EL (cell line): ENCODE measurements around the gene GSG1L2.
A peak's percentile ranks its signal among the peaks of the same experiment; 100 is the strongest.

Source experiments
- DNase-seq: peaks from one replicate; pipeline ENCODE4 v3.0.0-alpha.2; 2016

The GSG1L2 gene

DNA sequence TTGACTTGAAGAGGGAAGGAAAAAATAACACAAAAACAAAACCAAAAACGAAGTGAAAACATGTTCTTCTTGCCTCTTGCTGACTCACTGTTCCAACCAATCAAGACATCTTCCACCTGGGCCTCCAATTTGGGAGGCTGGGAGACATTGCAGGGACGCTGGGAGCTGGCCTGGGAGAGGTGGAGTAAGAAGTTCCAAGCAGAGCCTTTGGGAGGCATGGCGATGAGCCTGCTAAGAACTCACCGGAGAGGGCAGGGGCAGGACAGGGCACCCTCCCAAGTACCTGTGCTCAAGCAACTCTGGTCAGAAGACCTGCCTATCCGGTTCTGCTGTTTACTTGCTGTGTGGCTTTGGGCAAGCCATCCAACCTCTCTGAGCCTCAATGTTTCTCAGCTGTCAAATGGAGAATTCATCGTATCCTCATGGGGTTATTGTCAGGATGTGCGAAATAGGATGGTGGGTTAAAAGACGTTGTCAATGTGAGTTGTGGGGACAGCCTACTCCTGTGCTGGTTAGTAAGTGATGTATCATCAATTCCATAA, 3.0 kb upstream of the GSG1L2 start:
- DNase-seq, result no peak

DNA sequence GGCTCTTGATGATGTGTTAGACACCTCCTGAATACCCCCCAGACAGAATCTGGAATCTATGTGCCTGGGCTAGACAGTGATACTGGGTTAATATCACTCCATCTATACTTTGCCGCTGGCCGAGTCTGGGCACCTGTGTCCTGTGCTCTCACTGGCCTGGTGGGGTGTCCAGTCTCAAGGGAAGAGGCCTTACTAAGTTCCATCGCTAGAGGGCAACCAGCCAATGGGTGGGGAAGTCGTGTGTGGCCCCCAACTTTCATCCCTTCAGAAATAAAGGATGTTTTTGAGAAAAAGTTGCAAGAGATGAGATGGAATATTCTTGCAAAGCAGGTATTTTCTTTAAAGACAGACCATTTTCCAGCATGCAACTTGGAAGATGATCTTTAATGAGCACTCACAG, 2.2 kb upstream of the GSG1L2 start:
- peak; percentile 23 for DNase-seq

DNA sequence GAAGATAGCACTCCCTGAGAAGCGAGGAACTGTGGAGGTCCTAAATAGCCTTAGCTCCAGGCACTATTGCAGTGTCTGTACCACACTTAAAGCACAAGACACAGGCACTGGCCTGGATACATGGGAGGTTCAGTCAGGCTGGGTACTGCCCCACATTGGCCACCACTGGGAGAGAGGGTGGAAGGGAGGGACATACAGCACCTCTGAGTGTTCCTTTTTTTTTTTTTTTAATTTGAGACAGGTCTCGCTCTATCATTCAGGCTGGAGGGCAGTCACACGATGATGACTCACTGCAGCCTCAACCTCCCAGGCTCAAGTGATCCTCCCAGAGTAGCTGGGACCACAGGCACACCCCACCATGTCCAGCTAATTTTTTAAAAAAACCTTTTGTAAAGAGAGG, 1.4 kb downstream of the GSG1L2 start:
- no peak for DNase-seq

DNA sequence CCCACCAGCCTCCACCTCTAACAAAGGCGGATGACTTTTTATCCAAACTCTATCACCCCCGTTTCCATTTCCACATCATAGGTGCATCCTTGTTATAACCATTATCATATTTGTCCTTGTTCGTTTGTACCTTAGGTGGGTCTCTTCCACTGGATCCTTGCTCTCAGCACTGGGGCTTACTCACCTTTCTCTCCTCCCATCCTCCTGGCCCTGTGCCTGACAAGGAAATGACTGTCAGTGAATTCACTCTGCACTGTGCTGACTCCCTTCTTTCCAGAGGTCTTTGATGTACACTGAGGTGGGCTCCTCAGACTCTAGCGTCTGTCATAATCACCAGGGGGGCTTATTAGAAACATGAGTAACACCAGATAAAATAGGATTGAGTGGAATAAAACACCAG, 3.1 kb downstream of the GSG1L2 start:
- DNase-seq, result no peak

DNA sequence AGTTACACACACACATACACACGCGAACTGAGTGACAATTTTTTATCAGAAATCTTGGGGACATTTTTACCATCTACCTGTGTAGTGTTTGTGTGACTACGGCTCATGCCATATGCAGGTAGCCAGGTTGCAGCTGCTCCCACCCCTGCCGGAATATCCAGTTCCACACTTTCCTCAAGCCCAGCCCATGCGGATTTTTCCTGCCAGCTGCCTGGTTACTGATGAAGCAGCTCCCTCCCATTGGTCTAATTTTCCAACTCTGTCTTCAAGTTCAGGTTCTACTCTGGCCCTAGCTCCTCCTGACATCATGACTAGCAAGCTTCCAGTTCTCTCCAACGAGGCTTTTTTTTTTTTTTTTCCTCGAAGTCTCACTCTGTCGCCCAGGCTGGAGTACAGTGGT, 4.8 kb downstream of the GSG1L2 start:
- DNase-seq, result peak; percentile 17

DNA sequence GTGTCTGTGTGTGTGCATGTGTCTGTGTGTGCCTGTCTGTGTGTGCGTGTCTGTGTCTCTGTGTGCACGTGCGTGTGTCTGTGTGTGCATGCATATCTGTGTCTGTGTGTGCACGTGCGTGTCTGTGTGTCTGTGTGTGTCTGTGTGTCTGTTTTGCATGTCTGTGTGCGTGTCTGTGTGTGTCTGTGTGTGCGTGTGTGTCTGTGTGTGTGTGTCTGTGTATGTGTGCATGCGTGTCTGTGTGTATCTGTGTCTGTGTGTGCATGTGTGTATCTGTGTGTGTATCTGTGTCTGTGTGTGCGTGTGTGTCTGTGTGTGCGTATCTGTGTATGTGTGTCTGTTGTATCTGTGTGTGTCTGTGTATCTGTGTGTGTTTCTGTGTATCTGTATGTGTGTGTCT, 5.4 kb downstream of the GSG1L2 start:
- DNase-seq, result no peak

DNA sequence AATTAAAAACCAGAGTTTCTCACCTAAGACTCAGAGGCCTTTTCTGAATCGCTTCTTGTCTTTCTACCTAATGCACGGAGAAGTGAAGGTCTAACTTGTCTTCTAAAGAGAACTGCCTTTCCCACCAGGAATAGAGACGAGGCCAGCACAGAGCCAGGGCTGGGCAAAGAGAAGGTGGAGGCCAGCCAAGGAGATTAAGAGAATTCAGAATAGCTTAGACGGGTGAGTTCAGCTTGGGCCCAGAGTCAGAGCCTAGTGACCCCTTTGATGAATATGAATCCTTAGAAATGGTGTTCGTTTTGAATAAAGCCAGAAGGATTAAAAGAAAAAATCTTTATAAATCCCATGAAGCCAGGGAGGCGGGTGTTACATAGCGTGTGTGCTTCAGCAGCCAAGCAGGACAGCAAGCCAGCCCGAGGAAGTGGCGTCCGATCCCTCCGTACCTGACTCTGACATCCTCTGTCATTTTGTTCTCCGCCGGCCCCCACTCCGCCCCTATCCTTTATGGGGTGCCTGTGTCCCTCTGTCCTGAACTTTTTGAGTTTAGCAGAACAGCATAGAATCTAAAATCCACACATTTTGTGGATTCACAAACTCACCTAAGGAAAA, 7.4 kb downstream of the GSG1L2 start:
- no peak for DNase-seq

DNA sequence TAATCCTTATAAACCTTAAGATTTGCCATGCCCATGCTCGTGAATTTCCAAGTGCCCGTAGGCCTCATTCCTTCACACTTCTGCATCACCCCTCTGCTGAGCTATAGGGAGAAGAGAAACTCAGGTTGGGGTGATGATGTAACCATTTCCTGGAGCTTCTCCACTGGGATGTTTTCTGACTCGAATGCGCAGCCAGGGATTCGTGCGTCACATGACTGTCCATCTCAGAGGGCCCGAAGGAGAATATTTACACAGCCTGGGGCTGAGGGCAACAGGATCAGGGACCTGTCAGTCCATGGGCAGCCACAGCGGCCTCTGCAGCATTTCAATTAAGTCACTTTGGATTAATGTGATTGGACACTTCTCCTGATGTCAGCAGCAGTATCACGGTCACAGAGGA, 8.7 kb downstream of the GSG1L2 start:
- no peak for DNase-seq

DNA sequence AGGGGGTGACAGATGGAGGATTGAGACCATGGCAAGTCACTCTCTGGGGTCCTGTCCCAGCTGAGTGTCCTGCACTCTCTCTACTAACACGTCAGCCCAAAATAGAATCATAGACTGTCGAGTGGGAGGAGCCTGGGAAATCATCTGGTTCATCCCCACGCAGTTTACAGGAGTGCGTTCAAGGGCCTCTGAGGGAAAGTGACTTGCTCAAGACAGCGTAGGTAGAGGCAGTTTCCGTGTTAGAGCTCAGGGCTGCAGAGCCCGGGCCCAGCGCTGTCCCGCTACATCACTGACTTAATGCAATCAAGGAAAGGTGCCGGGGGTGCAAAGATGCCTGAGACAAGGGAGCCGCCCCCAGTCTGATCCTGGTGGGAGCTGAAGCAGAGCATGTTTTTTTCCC, 10.3 kb downstream of the GSG1L2 start:
- DNase-seq, result no peak

DNA sequence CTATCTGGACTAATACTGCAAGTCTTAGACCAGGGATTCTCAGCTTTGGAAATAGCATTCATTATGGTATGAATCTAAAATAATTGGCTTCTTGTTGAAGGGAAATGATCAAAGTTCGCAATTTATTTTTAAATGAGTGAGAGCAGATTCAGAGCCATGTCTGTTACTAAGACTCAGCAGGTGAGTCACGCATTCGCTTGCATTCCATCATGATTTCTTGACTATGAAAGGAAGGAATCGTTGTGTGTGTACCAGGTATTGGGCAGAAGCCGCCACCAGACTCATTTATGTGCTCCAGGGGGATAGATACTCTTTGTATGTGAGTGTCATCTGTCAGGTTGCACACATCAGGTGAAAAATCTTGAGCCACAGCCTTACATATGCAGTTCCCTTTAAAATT, 10.8 kb downstream of the GSG1L2 start:
- no peak for DNase-seq

DNA sequence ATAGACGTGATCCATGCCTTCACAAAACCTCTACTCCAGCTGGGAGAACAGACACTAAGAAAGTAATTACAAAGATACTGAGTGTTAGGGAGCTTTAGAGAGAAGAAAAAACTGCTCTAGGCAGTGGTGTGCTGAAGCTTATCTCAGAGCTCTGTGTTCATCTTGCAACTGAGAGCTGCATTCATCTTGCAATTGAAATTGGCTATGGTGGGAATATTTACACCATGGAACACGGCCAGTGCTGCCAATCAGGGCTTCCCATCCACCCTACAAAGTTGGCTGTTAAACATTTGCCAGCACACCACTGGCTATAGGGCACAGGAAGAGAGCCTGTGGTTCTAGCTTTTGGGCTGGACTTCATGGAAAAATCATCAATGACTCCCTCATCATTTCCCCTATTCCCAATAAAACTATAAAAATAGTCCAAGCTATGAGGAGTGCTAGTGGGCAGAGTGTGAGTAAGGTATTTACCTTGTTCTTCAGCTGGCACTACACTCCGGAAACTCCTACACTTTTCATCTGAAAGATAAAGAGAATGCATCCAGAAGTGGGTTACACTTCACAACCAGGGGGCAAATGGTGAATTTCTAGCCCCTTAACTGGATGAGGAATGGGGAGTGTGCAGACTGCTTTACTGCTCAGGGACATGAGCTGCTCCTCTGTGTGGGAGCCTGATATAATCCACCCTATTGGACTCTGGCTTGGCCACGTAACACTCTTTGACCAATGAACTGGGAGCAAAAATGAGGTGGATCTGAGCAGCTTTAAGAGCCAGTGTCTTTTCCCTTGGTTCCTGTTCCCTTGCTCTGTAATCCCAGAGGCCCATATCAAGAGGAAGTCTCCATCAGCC, 11.6 kb downstream of the GSG1L2 start:
- no peak for DNase-seq

DNA sequence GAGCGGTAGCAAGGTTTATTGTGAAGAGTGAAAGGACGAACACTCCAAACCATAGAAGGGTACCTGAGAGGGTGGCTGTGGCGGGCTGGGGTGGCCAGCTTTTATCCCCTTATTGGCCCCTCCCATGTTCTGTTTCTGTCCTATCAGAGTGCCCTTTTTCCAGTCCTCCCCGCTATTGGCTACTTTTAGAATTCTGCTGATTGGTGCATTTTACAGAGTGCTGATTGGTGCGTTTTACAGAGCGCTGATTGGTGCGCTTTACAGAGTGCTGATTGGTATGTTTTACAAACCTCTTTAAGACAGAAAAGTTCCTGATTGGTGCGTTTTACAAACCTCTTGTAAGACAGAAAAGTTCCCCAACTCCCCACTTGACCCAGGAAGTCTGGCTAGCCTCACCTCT, 12.5 kb downstream of the GSG1L2 start:
- no peak for DNase-seq

DNA sequence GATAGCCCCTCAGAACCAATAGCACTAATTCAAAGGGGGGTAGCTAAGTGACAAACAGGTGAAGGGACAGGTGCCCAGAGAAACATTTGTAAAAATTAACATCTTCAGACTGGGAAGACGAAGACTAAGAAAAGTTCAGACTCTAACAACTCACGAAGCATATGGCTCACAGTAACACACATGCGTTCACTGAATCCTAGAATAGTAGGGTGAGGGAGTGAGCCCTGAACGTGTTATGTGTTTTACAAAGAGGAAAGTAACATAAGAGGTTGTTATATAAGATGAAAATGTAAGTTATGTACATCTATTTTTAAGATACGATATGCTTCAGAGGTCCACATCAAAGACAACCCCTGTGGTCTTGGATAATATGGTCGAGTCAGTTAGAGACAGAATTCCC, 15.2 kb downstream of the GSG1L2 start:
- DNase-seq, result no peak

DNA sequence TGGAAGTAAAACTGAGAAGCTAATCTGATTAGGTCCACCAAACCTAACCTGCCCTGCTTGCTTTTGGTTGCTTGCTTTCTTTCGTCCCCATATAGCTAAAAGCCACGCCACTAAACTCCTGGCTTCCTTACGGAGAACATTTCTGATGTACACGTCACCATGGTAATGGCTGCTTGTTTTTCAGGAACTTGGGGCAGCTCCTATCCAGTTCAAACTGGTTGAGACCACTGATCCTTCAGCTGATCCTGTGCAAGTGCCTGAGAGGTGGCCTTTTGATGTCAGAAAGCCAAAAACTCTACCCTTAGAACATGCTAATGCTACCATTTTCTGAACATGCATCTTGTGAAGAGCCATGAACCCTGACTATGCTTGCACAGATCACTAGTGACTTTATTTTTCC, 16.1 kb downstream of the GSG1L2 start:
- no peak for DNase-seq

DNA sequence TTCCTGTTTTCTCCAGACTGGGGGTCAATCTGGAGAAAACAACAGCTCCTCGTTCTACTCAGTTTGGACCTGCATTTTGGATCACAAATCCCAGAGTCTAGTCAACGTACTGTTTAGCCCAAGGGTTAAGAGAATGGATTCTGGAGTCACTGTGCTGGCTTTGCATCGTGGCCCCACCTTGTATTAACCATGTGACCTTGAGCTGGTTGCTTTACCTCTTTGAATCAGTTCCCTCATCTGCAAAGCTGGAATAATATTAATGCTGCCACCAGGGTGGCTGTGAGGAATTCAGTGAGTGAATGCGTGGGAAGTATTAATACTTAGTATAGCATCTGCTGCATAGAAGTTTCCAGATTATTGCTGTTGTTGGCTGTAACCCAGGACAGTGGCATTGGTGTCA, 19.2 kb downstream of the GSG1L2 start:
- peak; percentile 26 for DNase-seq

DNA sequence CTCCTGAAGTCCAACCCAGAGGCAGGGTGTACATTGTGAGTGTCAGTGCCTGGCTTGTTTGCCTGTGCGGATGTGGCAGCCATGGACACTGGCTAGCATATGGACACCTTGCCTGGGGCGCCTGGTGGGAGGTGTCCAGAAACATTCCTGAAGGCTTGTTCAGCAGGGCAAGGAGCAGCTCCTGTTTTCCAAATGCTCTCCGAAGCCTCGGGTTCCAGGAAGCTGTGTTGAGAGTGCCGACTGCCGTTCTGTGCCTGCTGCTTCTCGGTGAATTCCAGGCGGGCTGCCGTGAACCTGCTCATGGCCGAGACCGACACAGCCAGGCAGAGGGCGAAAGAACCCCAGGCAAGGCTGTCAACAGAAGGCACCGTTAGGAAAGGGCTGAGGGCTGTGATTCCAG, 19.6 kb downstream of the GSG1L2 start:
- DNase-seq, result peak; percentile 90

DNA sequence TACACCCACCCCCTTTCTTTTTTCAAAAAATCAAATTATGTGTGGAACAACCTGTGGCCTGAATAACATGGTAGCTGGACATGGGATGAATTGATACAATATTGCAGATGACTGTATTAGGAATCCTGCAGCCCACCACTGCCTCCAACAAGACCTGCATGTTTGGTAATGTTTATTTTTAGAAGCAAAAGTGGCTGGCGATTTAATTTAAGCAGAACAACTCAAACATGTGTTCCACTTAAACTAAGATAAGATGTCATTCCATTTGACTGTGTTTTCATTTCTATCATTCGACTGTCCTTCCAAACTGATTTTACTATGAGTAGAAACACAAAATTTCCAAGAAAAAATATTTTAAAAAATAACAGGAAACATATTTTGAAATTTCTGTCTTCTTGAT, 20.4 kb downstream of the GSG1L2 start:
- no peak for DNase-seq

DNA sequence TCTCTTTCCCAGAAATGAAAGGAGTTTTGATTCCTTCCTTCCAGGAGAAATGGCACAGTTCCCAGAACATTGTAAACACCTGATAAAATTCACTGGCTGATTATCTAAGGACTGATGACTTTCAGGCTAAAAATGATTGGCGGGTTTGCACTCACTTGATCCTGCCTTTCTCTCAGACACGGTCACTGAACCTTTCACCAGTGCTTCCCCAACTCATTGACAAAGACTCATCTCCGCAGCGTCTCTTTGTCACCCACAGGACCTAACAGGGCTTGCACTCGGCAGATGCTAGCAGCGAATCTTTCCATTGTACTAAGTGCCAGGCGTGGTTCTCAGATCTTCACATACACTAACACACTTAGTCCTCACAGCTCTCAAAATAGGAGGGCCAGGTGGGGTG, 23.2 kb downstream of the GSG1L2 start:
- DNase-seq, result no peak

DNA sequence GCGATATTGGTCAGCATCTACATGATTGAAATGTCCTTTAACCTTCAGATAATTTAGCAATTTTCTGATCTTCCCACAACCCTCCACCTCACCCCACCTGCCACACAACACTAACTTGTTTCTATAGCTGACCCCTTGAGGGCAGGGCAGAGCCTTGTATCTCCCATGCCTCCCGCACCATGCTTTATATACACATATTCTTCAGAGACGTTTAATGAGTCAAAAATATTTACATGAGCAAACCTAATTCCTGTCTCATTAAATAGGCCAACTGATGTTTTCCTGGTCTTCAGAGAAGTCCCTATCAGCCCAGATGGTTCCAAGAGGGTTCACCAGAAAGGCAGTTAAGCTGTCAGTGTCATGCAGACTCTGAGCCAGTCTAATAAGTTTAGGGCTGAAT, 23.9 kb downstream of the GSG1L2 start:
- no peak for DNase-seq

DNA sequence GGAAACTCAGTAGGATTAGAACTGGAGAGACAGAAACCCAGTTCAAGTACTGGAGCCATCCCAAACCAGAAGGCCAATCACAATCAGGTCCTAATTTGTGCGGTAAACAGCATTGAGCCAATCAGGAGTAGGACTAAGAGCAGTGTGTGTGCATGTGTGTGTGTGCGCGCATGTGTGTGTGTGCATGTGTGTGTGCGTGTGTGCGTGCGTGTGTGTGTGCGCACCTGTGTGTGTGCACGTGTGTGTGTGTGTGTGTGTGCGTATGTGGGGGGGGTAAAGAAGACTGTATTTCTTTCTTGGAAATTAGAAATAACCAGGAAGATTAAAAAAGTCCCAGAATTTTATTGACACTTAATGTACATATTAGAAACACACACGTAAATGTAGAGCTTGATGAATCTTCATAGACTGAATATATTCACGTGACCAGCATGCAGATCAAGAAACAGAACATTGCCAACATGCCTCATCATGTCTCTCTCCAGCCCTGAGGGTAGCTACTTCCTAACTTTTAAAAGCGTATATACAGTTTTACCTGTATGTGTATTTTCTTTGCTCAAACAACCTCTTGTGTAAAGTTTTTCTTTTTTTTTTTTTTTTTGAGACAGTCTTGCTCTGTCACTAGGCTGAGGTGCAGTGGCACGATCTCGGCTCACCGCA, 29.6 kb downstream of the GSG1L2 start:
- DNase-seq, result no peak

DNA sequence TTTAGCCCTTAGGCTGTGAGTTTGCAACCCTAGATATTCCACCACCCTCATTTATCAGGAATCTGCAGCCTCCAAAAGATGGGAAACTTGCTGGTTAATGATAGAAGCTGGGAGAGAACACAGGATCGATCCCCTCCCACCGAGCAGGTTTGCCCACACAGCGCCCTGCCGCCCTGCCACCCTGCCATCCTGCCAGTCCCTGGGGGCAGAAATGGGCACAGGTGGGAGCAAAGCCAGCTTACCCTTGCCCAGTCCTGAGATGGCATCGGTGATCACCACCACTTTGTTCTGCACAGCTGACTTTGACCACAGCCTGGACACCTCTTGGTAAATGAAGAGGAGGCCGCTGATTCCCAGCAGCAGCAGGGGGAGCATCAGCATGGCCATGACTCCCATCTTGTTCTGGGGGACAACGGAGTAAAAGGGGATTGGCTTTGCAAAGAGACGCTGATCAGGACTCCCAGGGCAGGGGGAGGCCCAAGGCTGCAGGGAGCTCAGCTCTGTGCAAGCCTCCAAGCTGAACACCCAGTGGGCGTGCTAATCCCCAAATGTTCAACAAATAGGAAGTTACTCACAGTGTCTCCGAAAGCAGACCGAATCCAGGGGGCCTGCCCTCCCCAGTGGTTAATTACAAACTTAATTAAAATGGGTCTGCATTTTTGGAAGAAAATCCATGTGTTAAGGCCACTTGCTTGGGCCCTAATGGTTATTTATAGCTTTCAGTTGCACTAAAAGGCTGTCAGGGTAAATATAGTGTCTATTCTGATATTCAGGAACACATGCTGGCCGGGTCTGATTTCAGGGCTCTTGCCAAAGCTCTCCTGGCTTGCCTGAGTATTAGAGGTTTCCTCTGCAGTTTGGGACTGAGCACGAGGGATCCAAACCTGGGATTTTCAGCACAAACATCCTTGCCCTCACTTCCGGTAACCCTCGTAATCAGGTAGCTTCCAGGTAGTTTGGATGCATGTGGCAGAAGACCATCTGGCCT, 30.7 kb downstream of the GSG1L2 start, which contains the start of gene DHRS7C:
DHRS7C (minus strand) TSS at position 704 of the 988 bp plus-strand sequence; CDS start at position 396, 308 bp downstream.
- DNase-seq, result no peak

DNA sequence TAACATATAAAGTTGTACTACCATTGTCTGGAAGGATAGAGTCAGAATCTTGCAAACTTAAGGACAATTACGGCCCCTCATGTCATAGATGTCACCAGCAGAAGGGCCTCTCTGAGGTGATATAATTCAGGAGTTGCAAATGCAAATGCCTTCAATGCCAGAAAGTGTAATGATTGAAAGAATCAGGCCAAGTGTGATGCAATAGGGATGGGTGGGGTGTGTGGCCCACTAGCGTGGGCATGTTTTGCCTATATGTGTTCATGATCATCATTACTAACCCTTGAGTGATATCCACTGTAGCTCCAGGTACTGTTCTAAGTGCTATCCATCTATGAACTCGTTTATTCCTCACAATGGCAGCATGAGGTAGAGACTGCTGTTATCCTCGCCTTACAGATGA, 31.6 kb downstream of the GSG1L2 start:
- DNase-seq, result no peak

DNA sequence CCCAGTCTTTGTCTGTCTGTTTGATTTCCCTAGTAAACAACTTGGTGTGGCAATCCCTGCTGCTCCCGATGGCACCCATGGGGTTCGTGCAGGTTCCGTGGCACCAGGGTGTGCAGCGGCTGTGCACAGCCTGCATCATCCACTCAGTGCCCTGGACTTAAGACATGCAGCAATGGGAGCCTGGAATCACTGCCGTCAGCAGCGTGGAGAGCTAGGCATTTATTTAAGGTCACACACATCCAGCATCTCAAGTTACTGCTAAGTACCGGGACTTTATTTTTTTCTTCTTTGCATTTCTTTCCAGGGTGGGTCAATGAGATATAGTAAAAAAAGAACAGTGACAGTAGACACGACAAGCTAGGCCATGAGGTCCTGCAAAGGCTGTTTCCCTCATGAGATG, 33.3 kb downstream of the GSG1L2 start:
- DNase-seq, result no peak
